SK-N-SH treated with all-trans-retinoic acid at 6 μM for 48 hours (cell line): ENCODE measurements around the gene TMA7.

Experiments used
- ZC3H10 ChIP-seq: fragments of 250-450 bp; sonication (Bioruptor Pico); IDR thresholded peaks from 2 replicates; pipeline ENCODE4 v1.5.1; 2021; ENCODE audit warnings: mild to moderate bottlenecking, moderate library complexity
- ZFP30 ChIP-seq: fragments of 450-650 bp; formaldehyde crosslinking; IDR thresholded peaks from 2 replicates; pipeline ENCODE4 v1.5.0; 2022; ENCODE audit warnings: mild to moderate bottlenecking, moderate library complexity
- TF ChIP-seq, protein P1 (sequence below): fragments of 250-450 bp; sonication (Bioruptor Pico); IDR thresholded peaks from 2 replicates; pipeline ENCODE4 v1.5.1; 2021; ENCODE audit warnings: mild to moderate bottlenecking, moderate library complexity

DNA sequence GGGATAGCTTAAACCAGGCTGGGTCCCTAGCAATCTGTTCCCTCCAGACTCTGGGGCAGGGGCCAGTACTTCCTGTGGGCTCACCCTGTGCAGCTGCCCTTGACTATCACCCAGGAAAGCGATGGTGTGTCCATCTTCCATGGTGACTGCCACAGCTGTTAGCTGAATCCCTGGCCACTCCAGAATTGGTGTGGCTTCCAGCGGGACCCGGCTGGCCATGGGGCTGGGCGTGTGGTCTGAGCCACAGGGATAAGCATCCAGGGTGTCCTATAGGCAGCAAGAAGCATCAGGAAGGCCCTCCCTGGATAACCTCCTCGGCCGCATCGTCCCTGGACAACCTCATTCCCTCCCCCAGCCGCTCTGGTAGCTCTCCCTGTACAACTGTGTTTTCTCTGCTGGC is 17.4 kb upstream of the TMA7 start:
- TF ChIP-seq ZC3H10 (CRISPR knock-in tag) (no peak), ZFP30 (CRISPR knock-in tag) (no peak)
- TF ChIP-seq, protein P1, sequence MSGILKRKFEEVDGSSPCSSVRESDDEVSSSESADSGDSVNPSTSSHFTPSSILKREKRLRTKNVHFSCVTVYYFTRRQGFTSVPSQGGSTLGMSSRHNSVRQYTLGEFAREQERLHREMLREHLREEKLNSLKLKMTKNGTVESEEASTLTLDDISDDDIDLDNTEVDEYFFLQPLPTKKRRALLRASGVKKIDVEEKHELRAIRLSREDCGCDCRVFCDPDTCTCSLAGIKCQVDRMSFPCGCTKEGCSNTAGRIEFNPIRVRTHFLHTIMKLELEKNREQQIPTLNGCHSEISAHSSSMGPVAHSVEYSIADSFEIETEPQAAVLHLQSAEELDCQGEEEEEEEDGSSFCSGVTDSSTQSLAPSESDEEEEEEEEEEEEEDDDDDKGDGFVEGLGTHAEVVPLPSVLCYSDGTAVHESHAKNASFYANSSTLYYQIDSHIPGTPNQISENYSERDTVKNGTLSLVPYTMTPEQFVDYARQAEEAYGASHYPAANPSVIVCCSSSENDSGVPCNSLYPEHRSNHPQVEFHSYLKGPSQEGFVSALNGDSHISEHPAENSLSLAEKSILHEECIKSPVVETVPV (CRISPR knock-in tag): no peak
